Lung (tissue), 12 donors: ENCODE results near the gene EPHB2. TPM values are rescaled to one million over a fixed set of nuclear protein-coding genes. Genes with fewer than 3 reads are reported as not detected.
A peak's percentile ranks its signal among the peaks of the same experiment; 100 is the strongest.

Experiments used
- ATAC-seq: fragments of 200-7000 bp; cut with Tn5 transposase; one replicate; pipeline ENCODE4 v1.9.1; 2020; ENCODE audit warnings: moderate number of reproducible peaks; ENCODE audit not compliant: insufficient read depth, low FRiP score
- DNase-seq, 3 donors: peaks; one replicate each; pipeline ENCODE4 v3.0.0-alpha.2; 2013 to 2017
- H3K27ac ChIP-seq, 2 donors: one replicate each; pipeline ENCODE4 v1.5.1; 2013; ENCODE audit warnings: mild to moderate bottlenecking in 2 of 2, moderate library complexity in 2 of 2, control low read depth in 1 of 2, inconsistent platforms in 1 of 2, low read depth in 1 of 2, low read length in 1 of 2
- H3K27me3 ChIP-seq, 3 donors: one replicate each; pipeline ENCODE4 v1.5.1; 2013; ENCODE audit warnings: low read length in 2 of 3; ENCODE audit not compliant: control insufficient read depth in 3 of 3, insufficient read depth in 3 of 3
- H3K36me3 ChIP-seq, 4 donors: one replicate each; pipeline ENCODE4 v1.5.1; 2013; ENCODE audit warnings: low read length in 4 of 4, mild to moderate bottlenecking in 1 of 4, moderate library complexity in 1 of 4; ENCODE audit not compliant: control insufficient read depth in 4 of 4, insufficient read depth in 4 of 4
- H3K4me1 ChIP-seq, 5 donors: one replicate each; pipeline ENCODE4 v1.5.1; 2013; ENCODE audit warnings: low read length in 5 of 5, mild to moderate bottlenecking in 2 of 5, moderate library complexity in 1 of 5; ENCODE audit not compliant: control insufficient read depth in 5 of 5, insufficient read depth in 5 of 5
- H3K4me3 ChIP-seq: one replicate; pipeline ENCODE4 v1.5.1; 2013; ENCODE audit warnings: mild to moderate bottlenecking, control low read depth, moderate library complexity
- H3K9ac ChIP-seq, 2 donors: one replicate each; pipeline ENCODE4 v1.5.1; 2013; ENCODE audit warnings: low read length in 2 of 2, control low read depth in 1 of 2; ENCODE audit not compliant: insufficient read depth in 1 of 2
- H3K9me3 ChIP-seq, 4 donors: one replicate each; pipeline ENCODE4 v1.5.1; 2013; ENCODE audit warnings: low read length in 3 of 4, mild to moderate bottlenecking in 1 of 4, moderate library complexity in 1 of 4; ENCODE audit not compliant: control insufficient read depth in 4 of 4, insufficient read depth in 3 of 4
- WGBS, 2 donors: extraction: QIAGEN DNeasy Blood & Tissue Kit; methylation state at CpG; one replicate each; pipeline ENCODE4 v1.1.7; 2013; 5-methylcytosine and 5-hydroxymethylcytosine counted together
- polyA plus RNA-seq, 2 donors: library from polyadenylated mRNA; stranded (reverse); fragments of 200-250 nt; gene quantifications; one replicate each; pipeline ENCODE4 v1.2.1, GENCODE V29; 2013
- total RNA-seq, 2 donors: library from RNA; depleted of rRNA in 1 of 2; stranded (reverse); fragments of >200 nt in 1 of 2; gene quantifications; one replicate each; pipeline ENCODE4 v1.2.1, GENCODE V29; 2014 to 2021
- TF ChIP-seq, protein P1 (sequence below): IDR thresholded peaks from 2 replicates; pipeline ENCODE4 v1.5.1; 2012; ENCODE audit warnings: mild to moderate bottlenecking; ENCODE audit errors: control extremely low read depth, extremely low read depth
- donor health status: control.
- donor health status: control.
- donor health status: Bipolar disorder and iron deficiency.
- donor health status: healthy.
- donor health status: DM: yes; HTN: yes; CAD: no.

EPHB2 gene
- total and polyA plus RNA-seq, 4 donors: 1.2 to 8.5 (median 5.8) TPM

- H3K27ac ChIP-seq: no peak overlapping the region
- H3K9ac ChIP-seq: no peak overlapping the region
- peaks cover 0 to 8% (median 0%) of the 10 kb centered on the region in 4 donors for H3K36me3 ChIP-seq
- peaks cover 0 to 3% (median 0%) of the 10 kb centered on the region in 3 donors for H3K27me3 ChIP-seq
- WGBS, 2 donors: 93 to 97% methylated on average over 5 of the region's 5 CpGs
- DNase-seq (no peak), ATAC-seq (no peak)
- no peak overlapping the region for H3K4me3 ChIP-seq
- H3K4me1 ChIP-seq: peaks cover 0 to 7% (median 4%) of the 10 kb centered on the region in 5 donors
- peaks cover 0 to 6% (median 3%) of the 10 kb centered on the region in 4 donors for H3K9me3 ChIP-seq
- TF ChIP-seq, protein P1, sequence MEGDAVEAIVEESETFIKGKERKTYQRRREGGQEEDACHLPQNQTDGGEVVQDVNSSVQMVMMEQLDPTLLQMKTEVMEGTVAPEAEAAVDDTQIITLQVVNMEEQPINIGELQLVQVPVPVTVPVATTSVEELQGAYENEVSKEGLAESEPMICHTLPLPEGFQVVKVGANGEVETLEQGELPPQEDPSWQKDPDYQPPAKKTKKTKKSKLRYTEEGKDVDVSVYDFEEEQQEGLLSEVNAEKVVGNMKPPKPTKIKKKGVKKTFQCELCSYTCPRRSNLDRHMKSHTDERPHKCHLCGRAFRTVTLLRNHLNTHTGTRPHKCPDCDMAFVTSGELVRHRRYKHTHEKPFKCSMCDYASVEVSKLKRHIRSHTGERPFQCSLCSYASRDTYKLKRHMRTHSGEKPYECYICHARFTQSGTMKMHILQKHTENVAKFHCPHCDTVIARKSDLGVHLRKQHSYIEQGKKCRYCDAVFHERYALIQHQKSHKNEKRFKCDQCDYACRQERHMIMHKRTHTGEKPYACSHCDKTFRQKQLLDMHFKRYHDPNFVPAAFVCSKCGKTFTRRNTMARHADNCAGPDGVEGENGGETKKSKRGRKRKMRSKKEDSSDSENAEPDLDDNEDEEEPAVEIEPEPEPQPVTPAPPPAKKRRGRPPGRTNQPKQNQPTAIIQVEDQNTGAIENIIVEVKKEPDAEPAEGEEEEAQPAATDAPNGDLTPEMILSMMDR: no peak
Measured at GRCh38 chr1:22866868-22867267, 156.2 kb downstream of the EPHB2 start.

- Histone ChIP-seq H3K9ac (no peak overlapping the region), H3K27ac (no peak overlapping the region), H3K9me3 (peaks cover 0 to 6% (median 3%) of the 10 kb centered on the region in 4 donors), H3K4me3 (no peak overlapping the region), H3K36me3 (peaks cover 0 to 10% (median under 1%) of the 10 kb centered on the region in 4 donors), H3K27me3 (peaks cover 0 to 3% (median 0%) of the 10 kb centered on the region in 3 donors), H3K4me1 (peaks cover 0 to 7% (median 4%) of the 10 kb centered on the region in 5 donors)
- ATAC-seq: no peak
- TF ChIP-seq, protein P1: no peak
- peak in 1 of 3 donors; percentile 18 for DNase-seq
- WGBS, 2 donors: 89 to 93% methylated on average over 3 of the region's 3 CpGs
Measured at GRCh38 chr1:22868331-22868730, 157.7 kb downstream of the EPHB2 start.

DNA sequence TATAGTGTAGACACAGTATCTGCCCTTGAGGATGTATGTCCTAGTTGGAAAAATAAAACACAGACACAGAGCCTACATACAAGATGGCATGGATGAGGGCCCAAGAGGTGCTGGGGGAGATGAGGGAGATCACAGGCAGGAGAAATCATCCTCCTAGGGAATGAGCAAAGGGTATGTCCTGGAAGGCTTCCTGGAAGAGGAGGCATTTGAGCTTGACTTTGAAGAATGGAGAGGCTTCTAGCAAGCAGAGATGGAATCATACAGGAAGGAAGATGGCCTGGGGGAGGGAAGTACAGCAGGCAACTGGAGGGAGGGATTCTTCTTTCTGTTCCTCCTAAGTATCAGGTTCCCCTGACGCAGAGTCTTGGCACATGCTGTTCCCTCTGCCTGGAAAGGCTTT lies 158.7 kb downstream of the EPHB2 start:
- ATAC-seq (no peak), DNase-seq (no peak)
- Histone ChIP-seq H3K4me3 (no peak overlapping the region), H3K27ac (no peak overlapping the region), H3K9ac (no peak overlapping the region), H3K36me3 (peaks cover 0 to 10% (median 2%) of the 10 kb centered on the region in 4 donors), H3K9me3 (peaks cover 0 to 6% (median 3%) of the 10 kb centered on the region in 4 donors), H3K27me3 (peaks cover 0 to 3% (median 0%) of the 10 kb centered on the region in 3 donors), H3K4me1 (peaks cover 0 to 7% (median 4%) of the 10 kb centered on the region in 5 donors)
- TF ChIP-seq, protein P1: no peak
- 82 to 88% methylated on average over 1 of the region's 1 CpG for WGBS, 2 donors
